Measurements from ENCODE around the gene ADGRD2.

The ADGRD2 gene

DNA sequence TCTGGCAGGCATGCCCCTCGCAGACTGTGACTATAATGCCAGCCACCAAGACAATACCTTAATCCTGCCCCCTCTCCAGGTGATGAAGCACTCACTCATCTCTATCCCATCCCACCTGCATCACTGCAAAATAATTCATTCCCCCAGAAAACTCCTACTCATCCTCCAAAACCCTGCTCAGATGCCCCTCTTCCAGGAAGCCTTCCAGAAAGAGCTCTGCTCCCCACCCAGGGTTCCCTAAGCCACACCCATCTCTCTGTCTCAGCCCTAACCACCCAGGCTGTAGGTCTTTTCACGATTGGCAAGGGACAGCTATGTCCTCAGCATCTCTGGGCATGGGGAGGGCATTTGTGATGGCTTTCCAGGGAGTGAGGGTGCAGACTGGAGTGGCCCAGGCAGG, 39.8 kb downstream of the ADGRD2 start:
- no peaks in the 10 kb centered on the region for H3K36me3 Mint-ChIP-seq
- H3K27me3 Mint-ChIP-seq, result peaks cover 40% of the 10 kb centered on the region
- no peak overlapping the region for H3K27ac Mint-ChIP-seq
- H3K4me1 Mint-ChIP-seq, result no peaks in the 10 kb centered on the region
- ATAC-seq, result no peak
- H3K9me3 Mint-ChIP-seq, result no peaks in the 10 kb centered on the region
- no peak overlapping the region for H3K4me3 Mint-ChIP-seq

GRCh38 chr9:124491049-124491975, 41.1 kb downstream of the ADGRD2 start:
- ATAC-seq, result no peak
- Mint-ChIP-seq H3K27ac (no peak overlapping the region), H3K4me3 (no peak overlapping the region), H3K27me3 (peaks cover 53% of the 10 kb centered on the region), H3K4me1 (peaks cover 9% of the 10 kb centered on the region), H3K36me3 (no peaks in the 10 kb centered on the region), H3K9me3 (no peaks in the 10 kb centered on the region)

- no peaks in the 10 kb centered on the region for H3K9me3 Mint-ChIP-seq
- H3K4me1 Mint-ChIP-seq, result peaks cover 10% of the 10 kb centered on the region
- H3K27me3 Mint-ChIP-seq, result peaks cover 58% of the 10 kb centered on the region
- no peaks in the 10 kb centered on the region for H3K36me3 Mint-ChIP-seq
- ATAC-seq, result no peak
- no peak overlapping the region for H3K4me3 Mint-ChIP-seq
- no peak overlapping the region for H3K27ac Mint-ChIP-seq
These were observed 42.6 kb downstream of the ADGRD2 start for GRCh38 chr9:124492818-124493217.

DNA sequence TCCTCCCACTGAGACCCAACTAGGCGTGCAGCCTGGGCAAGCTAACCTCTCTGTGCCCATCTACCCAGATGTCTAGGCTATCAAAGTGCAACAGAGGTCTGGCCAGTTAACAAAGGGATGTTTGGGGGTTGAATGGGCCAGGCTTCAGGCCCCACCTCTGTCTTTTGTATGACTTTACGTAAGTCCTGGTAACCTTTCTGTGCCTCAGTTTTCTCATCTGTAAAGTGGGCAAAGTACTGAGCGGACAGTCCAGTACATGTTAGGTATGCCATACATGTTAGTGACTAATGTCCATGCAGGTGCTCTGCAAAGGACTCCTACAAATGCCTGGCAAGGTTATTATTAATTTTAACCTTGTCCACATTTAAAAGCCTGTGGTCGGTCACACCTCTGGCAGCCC, 43.0 kb downstream of the ADGRD2 start:
- Mint-ChIP-seq H3K36me3 (no peaks in the 10 kb centered on the region), H3K27ac (no peak overlapping the region), H3K4me1 (peaks cover 10% of the 10 kb centered on the region), H3K27me3 (peaks cover 58% of the 10 kb centered on the region), H3K9me3 (no peaks in the 10 kb centered on the region), H3K4me3 (no peak overlapping the region)
- ATAC-seq, result no peak

DNA sequence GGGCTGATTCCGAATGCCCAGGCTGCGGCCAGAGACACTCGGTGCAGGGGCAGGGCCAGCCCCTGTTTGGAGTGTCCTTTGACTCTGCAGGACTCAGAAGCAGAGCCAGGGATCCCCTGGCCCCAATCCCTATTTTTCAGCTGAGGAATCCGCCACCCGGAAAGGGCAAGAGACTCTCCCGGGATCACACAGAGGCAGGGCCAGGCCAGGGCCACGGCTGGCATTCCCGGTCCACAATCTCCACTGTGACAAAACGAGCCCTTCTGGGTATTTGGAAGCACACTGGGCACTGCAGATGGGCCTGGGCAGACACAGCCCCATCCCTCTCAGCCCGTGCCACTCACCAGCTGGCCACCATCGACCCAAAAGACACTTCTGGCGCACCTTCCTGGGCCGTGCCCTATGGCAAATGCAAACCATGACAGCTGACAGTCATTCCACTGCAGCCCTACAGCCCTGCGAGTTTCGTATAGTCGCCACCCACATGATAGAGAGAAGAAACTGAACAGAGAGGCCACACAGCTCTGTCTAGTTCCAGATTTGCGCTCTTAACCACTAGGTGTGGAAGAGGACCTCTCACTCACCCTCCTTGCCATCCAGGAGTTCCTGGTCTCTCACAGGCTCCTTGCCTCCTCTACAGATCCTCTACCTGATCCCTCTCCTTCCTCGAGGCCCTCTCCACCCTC, 43.7 kb downstream of the ADGRD2 start:
- peaks cover 54% of the 10 kb centered on the region for H3K27me3 Mint-ChIP-seq
- H3K36me3 Mint-ChIP-seq, result no peaks in the 10 kb centered on the region
- no peaks in the 10 kb centered on the region for H3K9me3 Mint-ChIP-seq
- H3K27ac Mint-ChIP-seq, result no peak overlapping the region
- ATAC-seq, result peak; percentile 42
- H3K4me3 Mint-ChIP-seq, result no peak overlapping the region
- H3K4me1 Mint-ChIP-seq, result peaks cover 10% of the 10 kb centered on the region

- Mint-ChIP-seq H3K36me3 (no peaks in the 10 kb centered on the region), H3K27ac (no peak overlapping the region), H3K4me1 (peaks cover 20% of the 10 kb centered on the region), H3K9me3 (no peaks in the 10 kb centered on the region), H3K4me3 (no peak overlapping the region), H3K27me3 (peaks cover 55% of the 10 kb centered on the region)
- no peak for ATAC-seq
These were observed 45.1 kb downstream of the ADGRD2 start for GRCh38 chr9:124495126-124496074.

GRCh38 chr9:124496075-124496449, 45.8 kb downstream of the ADGRD2 start:
- peaks cover 57% of the 10 kb centered on the region for H3K27me3 Mint-ChIP-seq
- H3K27ac Mint-ChIP-seq, result no peak overlapping the region
- ATAC-seq, result no peak
- no peak overlapping the region for H3K4me3 Mint-ChIP-seq
- H3K9me3 Mint-ChIP-seq, result no peaks in the 10 kb centered on the region
- H3K36me3 Mint-ChIP-seq, result no peaks in the 10 kb centered on the region
- H3K4me1 Mint-ChIP-seq, result peaks cover 26% of the 10 kb centered on the region

DNA sequence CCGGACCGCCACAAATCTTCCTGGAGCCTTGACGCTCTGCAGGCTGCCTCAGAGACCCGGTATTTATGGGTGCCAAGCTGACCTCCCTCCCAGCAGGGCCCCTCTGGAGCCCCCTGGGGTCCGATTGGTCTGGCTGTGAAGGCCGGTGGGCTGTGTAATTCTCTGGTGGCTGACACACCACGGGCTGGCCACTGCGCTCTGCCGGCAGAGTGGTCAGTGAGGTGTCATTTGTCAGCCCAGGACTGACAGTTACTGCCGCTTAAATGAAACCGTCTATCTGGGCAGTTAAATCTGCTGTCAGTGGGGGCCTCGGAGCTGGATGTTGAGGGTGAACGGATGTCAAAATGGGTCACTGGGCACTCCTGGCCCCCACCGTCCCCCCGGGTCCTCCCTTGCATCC, 46.2 kb downstream of the ADGRD2 start:
- H3K4me3 Mint-ChIP-seq, result no peak overlapping the region
- H3K27ac Mint-ChIP-seq, result no peak overlapping the region
- H3K9me3 Mint-ChIP-seq, result no peaks in the 10 kb centered on the region
- H3K27me3 Mint-ChIP-seq, result peaks cover 60% of the 10 kb centered on the region
- ATAC-seq, result no peak
- H3K36me3 Mint-ChIP-seq, result no peaks in the 10 kb centered on the region
- H3K4me1 Mint-ChIP-seq, result peaks cover 27% of the 10 kb centered on the region

DNA sequence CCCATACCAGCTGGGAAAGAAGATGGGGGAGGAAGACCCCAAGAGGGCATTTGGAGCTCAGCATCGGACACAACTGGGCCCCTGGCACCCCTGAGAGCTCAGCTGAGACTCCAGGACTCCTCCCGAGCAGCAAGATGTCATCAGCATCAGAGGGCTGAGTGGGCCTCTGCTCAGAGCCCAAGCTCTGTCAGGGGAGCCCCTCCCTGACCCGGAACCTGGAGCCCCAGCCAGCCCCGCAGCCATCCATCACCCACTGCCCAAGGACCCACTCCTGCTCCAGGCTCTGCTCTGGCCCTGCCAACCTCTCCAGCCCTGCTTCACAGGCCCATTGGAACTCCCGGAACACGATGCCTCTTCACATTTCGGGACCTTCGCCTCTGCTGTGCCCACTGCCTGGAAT, 47.2 kb downstream of the ADGRD2 start:
- H3K4me3 Mint-ChIP-seq, result no peak overlapping the region
- peaks cover 27% of the 10 kb centered on the region for H3K4me1 Mint-ChIP-seq
- no peak overlapping the region for H3K27ac Mint-ChIP-seq
- no peak for ATAC-seq
- no peaks in the 10 kb centered on the region for H3K9me3 Mint-ChIP-seq
- no peaks in the 10 kb centered on the region for H3K36me3 Mint-ChIP-seq
- peaks cover 60% of the 10 kb centered on the region for H3K27me3 Mint-ChIP-seq

DNA sequence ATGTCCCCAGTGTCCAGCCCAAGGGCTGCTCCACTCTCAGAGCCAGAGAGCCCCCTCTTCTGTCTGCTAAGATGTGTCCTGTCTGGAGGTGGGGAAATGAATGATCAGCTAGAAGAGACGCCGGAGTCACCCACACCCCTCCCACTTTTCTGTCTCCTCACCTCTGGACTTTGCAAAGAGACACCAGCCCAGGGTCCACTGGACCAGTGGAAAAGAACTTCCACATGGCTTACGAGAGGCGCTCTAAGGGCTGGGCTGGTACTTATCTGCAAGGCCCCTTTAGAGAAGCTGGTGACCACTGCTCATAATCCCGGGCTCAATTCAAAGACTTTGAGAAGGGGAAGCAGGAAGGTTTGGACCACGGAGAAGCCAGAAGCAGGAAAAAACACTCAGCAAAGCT, 47.8 kb downstream of the ADGRD2 start:
- Mint-ChIP-seq H3K9me3 (no peaks in the 10 kb centered on the region), H3K4me1 (peaks cover 27% of the 10 kb centered on the region), H3K4me3 (no peak overlapping the region), H3K36me3 (no peaks in the 10 kb centered on the region), H3K27ac (no peak overlapping the region), H3K27me3 (peaks cover 61% of the 10 kb centered on the region)
- ATAC-seq, result no peak

- Mint-ChIP-seq H3K9me3 (no peaks in the 10 kb centered on the region), H3K27ac (no peak overlapping the region), H3K27me3 (peaks cover 67% of the 10 kb centered on the region), H3K4me3 (no peak overlapping the region), H3K36me3 (peaks cover 1% of the 10 kb centered on the region), H3K4me1 (peaks cover 29% of the 10 kb centered on the region)
- ATAC-seq, result no peak
These were observed 48.4 kb downstream of the ADGRD2 start for GRCh38 chr9:124498499-124499146.

GRCh38 chr9:124499216-124499615, 49.0 kb downstream of the ADGRD2 start:
- no peak overlapping the region for H3K4me3 Mint-ChIP-seq
- H3K27me3 Mint-ChIP-seq, result peaks cover 73% of the 10 kb centered on the region
- no peak overlapping the region for H3K27ac Mint-ChIP-seq
- H3K4me1 Mint-ChIP-seq, result peaks cover 35% of the 10 kb centered on the region
- H3K36me3 Mint-ChIP-seq, result peaks cover 7% of the 10 kb centered on the region
- no peak for ATAC-seq
- no peaks in the 10 kb centered on the region for H3K9me3 Mint-ChIP-seq

- Mint-ChIP-seq H3K4me1 (peaks cover 35% of the 10 kb centered on the region), H3K36me3 (peaks cover 7% of the 10 kb centered on the region), H3K9me3 (no peaks in the 10 kb centered on the region), H3K27me3 (peaks cover 77% of the 10 kb centered on the region), H3K27ac (no peak overlapping the region), H3K4me3 (no peak overlapping the region)
- no peak for ATAC-seq
These were observed 50.0 kb downstream of the ADGRD2 start for GRCh38 chr9:124500028-124500795.
